ENCODE measurements around the gene ARHGEF4. TPM values are rescaled to one million over a fixed set of nuclear protein-coding genes. Genes with fewer than 3 reads are reported as not detected.

The ARHGEF4 gene
- total RNA-seq, 2 donors from 2014 or later = not detected

DNA sequence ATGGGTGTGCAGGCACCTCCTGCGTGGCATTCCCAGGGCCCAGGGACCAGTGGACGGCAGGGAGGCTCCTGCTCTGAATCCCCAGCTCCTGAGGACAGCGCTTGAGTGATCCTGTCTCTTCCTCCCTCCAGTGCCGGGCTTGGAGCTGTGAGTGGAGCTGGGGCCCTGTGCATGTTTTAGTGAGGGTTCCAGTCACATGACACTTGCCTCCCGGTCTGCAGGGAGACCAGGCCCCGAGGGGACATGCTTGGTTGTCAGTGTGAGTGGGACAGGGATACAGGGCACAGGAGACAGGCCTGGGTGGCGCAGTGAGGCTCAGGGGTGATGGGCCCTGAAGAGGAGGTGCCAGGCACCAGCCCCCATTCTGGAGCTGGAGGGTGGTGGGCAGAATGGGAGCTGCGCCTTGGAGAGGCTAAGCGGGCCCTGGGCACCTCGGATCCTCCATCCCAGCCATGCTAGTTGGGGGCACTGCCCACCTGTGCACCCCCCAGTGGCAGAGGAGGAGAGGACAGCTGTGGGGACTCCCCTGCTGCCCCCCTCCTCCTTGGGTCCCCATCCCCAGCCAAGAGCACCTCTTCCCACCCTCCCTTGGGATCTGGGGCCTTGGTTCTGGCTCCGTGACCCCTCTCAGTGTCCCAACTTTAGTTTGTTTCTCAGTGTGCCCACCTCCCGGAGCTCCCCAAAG lies 12.0 kb downstream of the ARHGEF4 start:
- Mint-ChIP-seq H3K4me3 (no peak overlapping the region), H3K4me1 (no peaks in the 10 kb centered on the region), H3K36me3 (ENCODE audit: low read depth) (no peaks in the 10 kb centered on the region), H3K9me3 (no peaks in the 10 kb centered on the region), H3K27me3 (no peaks in the 10 kb centered on the region), H3K27ac (no peak overlapping the region)
- no peak for ATAC-seq (replicated peaks)

DNA sequence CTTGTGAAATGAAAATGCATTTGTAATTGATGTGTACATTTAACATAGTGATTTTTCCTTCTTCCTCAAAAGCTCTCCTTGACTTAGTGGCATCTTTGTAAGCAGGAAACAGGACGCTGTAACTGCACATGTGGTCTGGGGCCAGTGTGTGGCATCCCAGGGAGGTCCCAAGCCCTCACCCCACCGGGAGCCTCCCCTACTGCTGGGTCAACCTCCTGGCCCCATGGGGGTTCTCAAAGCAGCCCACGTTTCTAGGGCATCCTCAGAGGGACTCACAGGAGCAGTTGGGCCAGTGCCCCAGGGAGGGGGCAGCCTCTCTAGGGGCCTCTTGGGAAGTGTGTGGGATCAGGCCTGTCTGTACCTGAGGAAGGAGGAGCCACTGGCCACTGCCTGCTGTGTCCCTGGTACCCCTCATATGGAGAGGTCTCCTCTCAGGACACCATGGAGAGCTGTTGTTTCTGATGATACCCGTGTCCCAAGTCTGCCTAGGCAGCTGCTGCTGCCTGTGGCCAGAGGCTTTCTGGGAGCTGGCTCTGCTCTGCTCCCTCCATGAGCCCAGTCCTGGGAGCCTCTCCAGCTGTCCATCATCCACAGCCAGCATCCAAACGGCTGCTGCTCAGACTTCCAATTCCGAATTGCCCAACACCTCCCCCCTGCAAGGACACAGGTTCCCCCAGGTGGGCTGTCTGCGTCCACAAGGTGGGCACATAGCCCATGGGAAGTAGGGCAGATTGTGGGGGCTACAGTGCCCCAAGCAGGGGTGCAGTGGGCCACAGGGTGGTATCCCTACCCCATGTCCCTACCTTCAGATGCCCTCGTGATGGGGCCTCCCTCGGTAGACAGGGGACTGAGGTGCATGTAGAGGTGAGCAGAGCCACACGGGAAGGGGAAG lies 13.4 kb downstream of the ARHGEF4 start:
- peak overlapping the region; percentile 41 for H3K27ac Mint-ChIP-seq
- H3K9me3 Mint-ChIP-seq = no peaks in the 10 kb centered on the region
- H3K27me3 Mint-ChIP-seq = no peaks in the 10 kb centered on the region
- no peaks in the 10 kb centered on the region for H3K36me3 Mint-ChIP-seq (ENCODE audit: low read depth)
- H3K4me3 Mint-ChIP-seq = no peak overlapping the region
- no peaks in the 10 kb centered on the region for H3K4me1 Mint-ChIP-seq
- ATAC-seq (replicated peaks) = no peak

DNA sequence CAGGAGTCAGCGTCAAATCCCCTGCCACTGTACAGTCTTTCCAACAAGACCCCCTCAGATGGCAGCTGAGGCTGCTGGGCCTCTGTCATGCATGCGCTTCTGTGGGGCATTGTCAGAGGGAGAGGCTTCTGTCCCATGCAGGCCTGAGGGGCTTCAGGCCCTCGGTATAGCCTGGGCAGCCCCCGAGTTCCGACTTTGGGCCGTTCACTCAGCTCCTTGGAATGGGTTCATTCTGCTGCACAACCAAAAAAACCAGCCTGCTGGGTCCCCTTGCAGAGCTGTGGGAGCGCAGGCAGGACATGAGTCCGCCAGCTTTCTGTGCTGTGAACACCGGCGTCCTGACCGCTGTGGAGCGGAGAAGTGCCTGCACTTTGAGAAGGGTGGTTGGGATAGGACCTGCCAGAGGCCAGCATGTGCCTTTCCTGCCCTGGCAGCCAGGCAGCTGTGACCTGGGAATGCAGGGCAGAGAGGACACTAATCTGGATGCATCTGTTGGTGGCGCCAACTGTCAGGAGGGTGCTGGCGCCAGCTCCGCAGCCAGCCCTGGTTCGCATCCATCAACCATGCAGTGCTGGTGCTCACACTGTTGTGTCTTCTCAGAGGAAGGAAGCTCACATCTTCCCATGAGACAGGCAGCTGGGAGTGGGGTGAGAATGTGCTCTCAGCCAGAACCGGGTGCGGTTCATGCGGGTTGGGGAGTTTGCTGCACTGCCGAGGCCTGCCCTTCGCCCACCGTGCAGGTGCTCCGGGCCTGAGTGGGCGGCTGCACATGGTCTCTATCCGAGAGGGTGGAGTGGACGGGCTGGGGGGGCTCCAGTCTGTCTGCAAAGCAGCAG lies 14.3 kb downstream of the ARHGEF4 start:
- ATAC-seq (replicated peaks) = no peak
- Mint-ChIP-seq H3K27ac (no peak overlapping the region), H3K9me3 (no peaks in the 10 kb centered on the region), H3K36me3 (ENCODE audit: low read depth) (no peaks in the 10 kb centered on the region), H3K27me3 (no peaks in the 10 kb centered on the region), H3K4me1 (no peaks in the 10 kb centered on the region), H3K4me3 (no peak overlapping the region)

DNA sequence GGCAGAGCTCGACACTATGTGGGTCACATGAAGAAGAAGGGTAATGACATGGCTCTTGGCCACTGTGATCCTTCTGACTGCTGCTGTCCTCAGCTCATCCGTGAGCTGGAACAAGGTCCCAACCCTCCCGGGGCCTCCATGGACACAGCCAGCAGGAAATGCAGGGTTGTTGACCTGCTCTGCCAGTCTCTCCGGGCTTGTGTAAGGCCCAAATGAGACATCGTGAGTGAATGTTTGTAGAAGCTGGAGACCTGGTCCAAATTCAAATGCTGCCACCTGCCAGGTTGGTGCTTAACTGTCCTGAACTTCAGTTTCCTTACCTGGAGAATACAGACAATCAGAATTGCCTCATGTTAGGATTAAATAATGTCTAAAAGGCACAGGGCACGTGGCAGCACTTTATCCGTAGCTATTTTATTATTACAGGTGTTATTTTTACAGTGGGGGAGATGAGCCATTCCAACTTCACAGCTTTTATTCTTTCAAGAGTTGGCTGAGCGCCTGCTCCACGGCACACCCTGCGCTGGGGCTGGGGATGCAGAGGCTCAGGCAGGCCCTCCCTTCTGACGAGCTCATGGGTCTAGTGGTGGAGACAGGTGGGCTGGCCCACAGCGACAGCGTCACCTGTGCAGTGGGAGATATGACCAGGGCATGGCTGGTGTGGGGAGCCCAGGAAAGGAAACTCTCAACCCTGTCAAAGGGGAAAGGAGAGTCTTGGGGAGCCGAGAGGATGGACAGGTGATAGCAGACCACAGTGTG lies 15.1 kb downstream of the ARHGEF4 start:
- Mint-ChIP-seq H3K9me3 (no peaks in the 10 kb centered on the region), H3K4me3 (no peak overlapping the region), H3K27me3 (no peaks in the 10 kb centered on the region), H3K36me3 (ENCODE audit: low read depth) (no peaks in the 10 kb centered on the region), H3K4me1 (no peaks in the 10 kb centered on the region), H3K27ac (no peak overlapping the region)
- ATAC-seq (replicated peaks) = no peak

DNA sequence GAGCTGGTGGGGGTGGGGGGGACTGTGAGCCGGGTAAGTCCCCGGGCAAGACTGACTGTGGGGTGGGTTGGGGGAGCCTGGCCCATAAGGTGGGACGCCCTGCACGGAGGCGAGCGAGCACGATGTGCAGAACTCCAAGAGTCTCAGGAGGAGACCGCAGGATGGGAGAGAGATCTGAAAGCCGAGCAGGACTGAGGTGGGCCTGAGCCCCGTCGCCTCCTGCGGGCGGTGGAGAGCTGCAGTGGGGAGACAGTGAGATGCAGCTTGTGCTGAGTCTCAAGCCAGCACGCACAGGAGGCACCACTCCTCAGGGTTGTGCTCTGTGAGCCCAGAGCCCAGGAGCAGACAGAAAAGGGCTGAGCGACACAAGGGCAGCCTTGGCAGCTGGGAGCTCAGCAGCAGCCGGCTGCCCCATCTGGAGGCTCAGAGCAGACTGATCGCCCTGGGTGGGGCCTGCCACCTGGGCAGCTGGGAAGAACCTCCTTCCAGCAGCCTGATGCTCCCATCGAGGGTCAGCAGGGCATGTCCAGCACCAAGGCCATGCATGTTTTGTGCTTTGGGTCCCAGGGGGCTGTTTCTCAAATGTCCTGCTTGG lies 15.9 kb downstream of the ARHGEF4 start:
- no peaks in the 10 kb centered on the region for H3K9me3 Mint-ChIP-seq
- H3K4me3 Mint-ChIP-seq = no peak overlapping the region
- no peaks in the 10 kb centered on the region for H3K4me1 Mint-ChIP-seq
- ATAC-seq (replicated peaks) = no peak
- no peak overlapping the region for H3K27ac Mint-ChIP-seq
- H3K27me3 Mint-ChIP-seq = no peaks in the 10 kb centered on the region
- H3K36me3 Mint-ChIP-seq (ENCODE audit: low read depth) = no peaks in the 10 kb centered on the region

DNA sequence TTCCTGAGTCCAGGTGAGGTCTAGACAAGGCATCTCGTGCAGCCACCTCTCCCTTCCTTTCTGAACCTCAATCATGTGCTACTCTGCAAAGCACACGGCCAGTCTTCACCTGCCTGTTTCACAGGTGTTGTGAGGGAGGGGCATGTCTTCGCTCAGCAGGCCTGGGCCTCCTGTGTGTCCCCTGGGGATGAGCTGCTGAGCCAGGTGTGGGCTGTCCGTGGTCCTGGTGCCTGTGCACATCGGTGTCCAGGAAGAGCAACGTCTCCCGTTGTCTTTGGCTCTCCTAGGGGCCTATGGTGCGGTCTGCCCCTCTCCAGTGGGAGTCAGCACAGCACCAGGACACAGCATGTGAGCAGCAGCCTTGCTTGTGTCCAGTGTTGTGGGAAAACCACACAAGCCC lies 16.7 kb downstream of the ARHGEF4 start:
- no peak overlapping the region for H3K4me3 Mint-ChIP-seq
- ATAC-seq (replicated peaks) = no peak
- no peaks in the 10 kb centered on the region for H3K27me3 Mint-ChIP-seq
- no peaks in the 10 kb centered on the region for H3K36me3 Mint-ChIP-seq (ENCODE audit: low read depth)
- H3K27ac Mint-ChIP-seq = no peak overlapping the region
- H3K4me1 Mint-ChIP-seq = no peaks in the 10 kb centered on the region
- H3K9me3 Mint-ChIP-seq = no peaks in the 10 kb centered on the region

DNA sequence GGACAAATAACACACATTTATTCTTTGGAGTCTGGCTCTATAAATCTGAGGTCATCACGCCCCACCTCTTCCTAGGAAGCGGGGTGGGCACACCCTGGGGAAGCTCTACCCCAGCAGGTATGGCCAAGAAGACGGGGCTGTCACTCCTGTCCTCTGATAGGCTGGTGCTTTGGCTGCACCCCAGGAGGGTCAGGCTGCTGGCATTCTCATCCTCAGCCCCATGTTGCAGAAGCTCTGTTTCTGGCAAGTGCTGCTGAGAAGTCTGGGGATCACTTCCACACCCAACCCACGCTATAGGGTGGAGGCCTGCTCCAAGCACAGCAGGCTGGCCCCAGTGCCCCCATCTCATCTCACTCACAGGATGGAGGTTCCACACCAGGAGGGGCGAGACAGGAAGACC lies 17.6 kb downstream of the ARHGEF4 start:
- Mint-ChIP-seq H3K27ac (no peak overlapping the region), H3K4me1 (no peaks in the 10 kb centered on the region)

DNA sequence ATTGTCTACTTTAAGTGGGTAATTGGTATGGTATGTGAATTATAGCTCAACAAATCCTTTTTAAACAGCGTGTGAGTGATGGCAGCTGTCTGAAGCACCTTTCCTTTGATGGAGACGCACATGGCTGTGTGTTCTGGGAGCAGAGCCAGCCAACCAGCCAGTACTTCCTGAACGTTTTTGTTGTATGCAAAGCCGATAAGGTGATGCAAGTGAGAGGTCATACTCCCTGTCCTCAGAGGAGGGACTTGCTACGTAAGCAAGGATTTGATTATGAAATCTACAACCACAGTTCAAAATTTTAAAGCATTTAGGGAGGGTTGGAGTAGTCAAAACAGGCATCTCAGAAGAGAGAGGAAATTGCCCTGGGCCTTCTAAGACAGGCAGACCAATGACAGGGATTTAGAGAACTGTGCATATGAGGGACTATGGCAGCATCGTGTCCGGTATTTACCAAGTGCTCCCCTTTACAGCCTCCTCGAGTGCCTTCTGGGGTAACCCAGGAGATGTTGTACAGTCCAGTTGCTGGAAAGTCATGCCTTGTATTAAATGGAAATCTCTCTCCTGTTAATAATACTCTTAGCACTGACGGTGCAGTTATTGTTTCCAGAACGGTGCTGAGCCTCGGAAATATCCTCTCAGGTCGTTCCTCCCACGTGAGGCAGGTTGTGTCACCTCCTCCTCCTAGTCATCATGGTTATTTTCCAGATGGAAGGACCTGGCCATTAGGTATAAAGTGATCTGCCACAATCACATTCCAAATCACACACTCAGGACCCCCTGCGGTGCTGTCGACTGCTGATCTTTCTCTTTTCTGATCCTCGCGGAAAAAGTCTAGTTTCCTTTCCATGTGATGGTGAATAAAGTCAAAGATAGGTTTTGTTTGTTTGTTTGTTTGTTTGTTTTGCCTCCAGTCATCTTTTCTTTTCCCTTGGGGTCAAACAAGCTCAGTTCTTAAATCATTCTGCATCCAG lies 28.4 kb downstream of the ARHGEF4 start:
- ATAC-seq (replicated peaks) = no peak
- no peaks in the 10 kb centered on the region for H3K4me1 Mint-ChIP-seq
- no peak overlapping the region for H3K4me3 Mint-ChIP-seq
- no peaks in the 10 kb centered on the region for H3K36me3 Mint-ChIP-seq (ENCODE audit: low read depth)
- peaks cover 8% of the 10 kb centered on the region for H3K27me3 Mint-ChIP-seq
- H3K9me3 Mint-ChIP-seq = no peaks in the 10 kb centered on the region
- no peak overlapping the region for H3K27ac Mint-ChIP-seq

More for the DNA sequence above, 17.6 kb downstream of the ARHGEF4 start:
- H3K4me3 Mint-ChIP-seq = no peak overlapping the region
- no peaks in the 10 kb centered on the region for H3K36me3 Mint-ChIP-seq (ENCODE audit: low read depth)
- H3K27me3 Mint-ChIP-seq = no peaks in the 10 kb centered on the region
- ATAC-seq (replicated peaks) = no peak
- H3K9me3 Mint-ChIP-seq = no peaks in the 10 kb centered on the region

DNA sequence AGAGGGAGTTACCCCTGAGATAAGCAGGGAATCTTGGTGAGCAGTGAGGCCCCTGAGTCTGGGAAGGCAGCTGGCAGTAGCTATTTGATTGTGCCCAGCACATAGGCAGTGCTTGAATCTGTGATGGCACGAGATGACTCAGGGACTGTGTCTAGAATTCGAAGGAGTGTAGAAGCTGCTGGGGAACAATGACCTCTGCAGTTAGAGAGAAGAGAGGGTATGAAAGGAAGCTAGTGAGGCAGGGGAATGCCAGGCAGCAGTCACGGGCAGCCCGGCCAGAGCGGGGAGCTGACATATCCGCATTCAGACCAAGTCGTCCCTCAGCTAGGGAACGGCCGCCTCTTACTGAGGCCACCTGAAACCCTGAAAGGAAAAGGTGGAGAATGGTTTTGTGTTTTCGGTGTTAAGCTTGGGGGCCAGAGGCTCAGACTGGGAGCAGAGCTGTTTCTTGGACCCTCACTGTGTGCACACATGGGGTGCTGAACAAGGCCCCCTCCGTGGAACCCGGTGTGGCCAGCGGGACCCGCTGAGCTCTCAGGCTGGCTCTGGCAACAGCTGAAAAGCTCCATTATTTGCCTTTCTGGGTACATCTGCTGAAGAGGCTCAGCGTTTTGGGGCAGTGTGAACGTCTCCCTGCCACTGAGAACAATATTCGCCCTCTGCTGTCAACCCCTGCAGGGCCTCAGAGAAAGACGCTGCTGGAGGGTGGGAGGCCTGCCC lies 32.9 kb downstream of the ARHGEF4 start:
- peaks cover 12% of the 10 kb centered on the region for H3K27me3 Mint-ChIP-seq
- no peak for ATAC-seq (replicated peaks)
- H3K4me3 Mint-ChIP-seq = no peak overlapping the region
- H3K27ac Mint-ChIP-seq = no peak overlapping the region
- no peaks in the 10 kb centered on the region for H3K36me3 Mint-ChIP-seq (ENCODE audit: low read depth)
- H3K9me3 Mint-ChIP-seq = no peaks in the 10 kb centered on the region
- no peaks in the 10 kb centered on the region for H3K4me1 Mint-ChIP-seq

DNA sequence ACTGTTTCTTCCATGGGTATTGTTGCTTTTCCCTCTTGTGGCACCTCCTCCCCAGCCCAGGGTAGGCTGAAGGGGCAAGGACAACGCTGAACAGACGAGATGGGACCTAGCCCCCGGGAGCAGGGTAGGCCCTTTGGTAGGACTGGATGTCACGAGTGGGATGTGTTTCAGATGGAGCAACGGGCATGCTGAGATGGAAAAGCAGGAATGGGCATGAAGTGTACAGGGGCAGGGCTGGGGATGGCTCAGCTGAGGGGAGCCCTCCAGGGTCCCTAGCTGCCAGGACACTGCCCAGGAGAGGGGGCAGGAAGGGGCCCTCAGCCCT lies 33.4 kb downstream of the ARHGEF4 start:
- H3K4me3 Mint-ChIP-seq = no peak overlapping the region
- peaks cover 15% of the 10 kb centered on the region for H3K27me3 Mint-ChIP-seq
- H3K4me1 Mint-ChIP-seq = no peaks in the 10 kb centered on the region
- no peak overlapping the region for H3K27ac Mint-ChIP-seq
- H3K9me3 Mint-ChIP-seq = no peaks in the 10 kb centered on the region
- ATAC-seq (replicated peaks) = no peak
- no peaks in the 10 kb centered on the region for H3K36me3 Mint-ChIP-seq (ENCODE audit: low read depth)

DNA sequence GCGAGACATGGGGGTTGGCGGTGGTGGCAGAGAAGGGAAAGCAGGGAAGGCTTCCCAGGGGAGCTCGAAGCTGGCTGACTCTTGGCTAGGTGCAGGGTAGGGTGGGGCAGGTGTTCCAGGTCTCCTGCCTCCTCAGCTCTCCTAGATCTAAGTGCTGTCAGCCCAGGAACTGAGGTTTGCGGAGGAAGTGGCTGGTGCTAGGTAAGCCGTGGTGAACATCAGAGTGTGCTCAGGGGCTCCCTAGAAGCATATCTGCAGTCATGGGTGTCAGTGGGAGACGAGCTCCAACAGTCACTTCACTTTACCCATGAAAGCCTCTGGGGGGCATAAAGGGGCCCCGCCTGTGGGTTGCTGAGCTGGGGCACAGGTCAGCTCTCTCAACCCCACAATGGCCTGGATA lies 34.1 kb downstream of the ARHGEF4 start:
- H3K27ac Mint-ChIP-seq = no peak overlapping the region
- H3K9me3 Mint-ChIP-seq = no peaks in the 10 kb centered on the region
- no peak for ATAC-seq (replicated peaks)
- H3K36me3 Mint-ChIP-seq (ENCODE audit: low read depth) = no peaks in the 10 kb centered on the region
- no peaks in the 10 kb centered on the region for H3K4me1 Mint-ChIP-seq
- H3K4me3 Mint-ChIP-seq = no peak overlapping the region
- H3K27me3 Mint-ChIP-seq = peaks cover 17% of the 10 kb centered on the region

DNA sequence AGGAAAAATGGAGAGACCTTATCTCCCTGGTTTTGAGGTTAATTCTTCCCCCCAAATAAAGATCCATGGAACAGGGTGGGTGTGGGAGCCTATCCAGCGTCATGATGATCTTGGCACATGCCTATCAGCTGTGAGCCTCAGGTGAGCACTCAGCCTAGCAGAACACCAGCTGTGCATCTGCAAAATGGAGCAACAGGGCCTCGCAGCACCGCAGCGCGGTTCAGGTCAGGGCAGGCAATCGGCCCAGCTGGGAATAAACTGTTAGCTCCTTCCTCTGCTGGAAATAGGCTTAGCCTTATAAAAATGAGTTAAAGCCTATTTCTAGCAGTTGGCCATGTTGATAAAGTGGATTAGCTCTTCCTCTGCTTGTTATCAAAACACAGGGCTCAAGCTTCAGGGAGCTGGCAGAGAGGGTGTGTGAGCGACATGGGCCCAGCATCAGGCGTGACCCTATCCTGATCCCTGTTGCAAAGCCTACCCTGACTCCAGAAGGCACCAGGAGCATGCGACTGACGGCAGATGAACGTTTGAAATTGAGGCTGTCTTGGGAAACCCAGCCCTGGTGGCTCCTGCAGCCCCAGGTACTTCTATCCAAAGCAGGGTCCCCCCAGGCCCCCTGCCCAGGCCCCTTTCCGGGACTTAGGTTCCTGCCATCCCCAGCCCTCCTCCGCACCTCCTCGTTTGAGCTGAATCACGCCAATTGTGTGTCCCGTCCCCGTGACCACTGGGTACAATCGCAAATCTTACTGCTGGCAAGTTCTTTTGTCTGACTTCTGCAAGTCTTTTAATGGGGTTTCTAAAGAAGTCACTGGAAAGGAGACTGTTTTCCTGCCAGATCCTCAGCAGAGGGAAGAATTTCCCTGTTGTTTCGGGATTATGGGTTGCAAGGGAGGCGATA lies 35.4 kb downstream of the ARHGEF4 start:
- H3K4me1 Mint-ChIP-seq = no peaks in the 10 kb centered on the region
- no peaks in the 10 kb centered on the region for H3K9me3 Mint-ChIP-seq
- no peak overlapping the region for H3K4me3 Mint-ChIP-seq
- H3K27me3 Mint-ChIP-seq = peaks cover 20% of the 10 kb centered on the region
- ATAC-seq (replicated peaks) = no peak
- H3K27ac Mint-ChIP-seq = no peak overlapping the region
- no peaks in the 10 kb centered on the region for H3K36me3 Mint-ChIP-seq (ENCODE audit: low read depth)
